ENCODE measurements around the gene SEC24D. TPM values are rescaled to one million over a fixed set of nuclear protein-coding genes. Genes with fewer than 3 reads are reported as not detected.

SEC24D gene
- total RNA-seq, 1 experiment from 2014 or later = 32.0 TPM

- H3K9me3 Mint-ChIP-seq (ENCODE audit: unreplicated experiment) = no peaks in the 10 kb centered on the region
- TF ChIP-seq, protein P1, sequence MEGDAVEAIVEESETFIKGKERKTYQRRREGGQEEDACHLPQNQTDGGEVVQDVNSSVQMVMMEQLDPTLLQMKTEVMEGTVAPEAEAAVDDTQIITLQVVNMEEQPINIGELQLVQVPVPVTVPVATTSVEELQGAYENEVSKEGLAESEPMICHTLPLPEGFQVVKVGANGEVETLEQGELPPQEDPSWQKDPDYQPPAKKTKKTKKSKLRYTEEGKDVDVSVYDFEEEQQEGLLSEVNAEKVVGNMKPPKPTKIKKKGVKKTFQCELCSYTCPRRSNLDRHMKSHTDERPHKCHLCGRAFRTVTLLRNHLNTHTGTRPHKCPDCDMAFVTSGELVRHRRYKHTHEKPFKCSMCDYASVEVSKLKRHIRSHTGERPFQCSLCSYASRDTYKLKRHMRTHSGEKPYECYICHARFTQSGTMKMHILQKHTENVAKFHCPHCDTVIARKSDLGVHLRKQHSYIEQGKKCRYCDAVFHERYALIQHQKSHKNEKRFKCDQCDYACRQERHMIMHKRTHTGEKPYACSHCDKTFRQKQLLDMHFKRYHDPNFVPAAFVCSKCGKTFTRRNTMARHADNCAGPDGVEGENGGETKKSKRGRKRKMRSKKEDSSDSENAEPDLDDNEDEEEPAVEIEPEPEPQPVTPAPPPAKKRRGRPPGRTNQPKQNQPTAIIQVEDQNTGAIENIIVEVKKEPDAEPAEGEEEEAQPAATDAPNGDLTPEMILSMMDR (IDR thresholded peaks at IDR 0.05; ENCODE audit: insufficient read depth in 1 of 2, low read depth in 1 of 2, low read length in 1 of 2, severe bottlenecking in 1 of 2, unreplicated experiment in 1 of 2) = no peak
- no peak overlapping the region for H3K4me3 ChIP-seq (ENCODE audit: low read depth, low read length)
- intact Hi-C loops (cut with micrococcal nuclease; ENCODE audit: unreplicated experiment) = no loop called here
- DNase-seq = no peak
- POLR2A ChIA-PET = no interaction called here
- no peaks in the 10 kb centered on the region for H3K27me3 ChIP-seq (replicated peaks; ENCODE audit: control insufficient read depth, insufficient read depth, low read length)
- H3K9me3 ChIP-seq = no peaks in the 10 kb centered on the region
- no TSS peak for BruUV-seq (replicated peaks)
- H3K27me3 Mint-ChIP-seq (ENCODE audit: insufficient read depth, unreplicated experiment) = no peaks in the 10 kb centered on the region
- H3K4me3 Mint-ChIP-seq (ENCODE audit: unreplicated experiment) = no peak overlapping the region
- CTCF ChIA-PET = no interaction called here
- H3K4me1 Mint-ChIP-seq (ENCODE audit: low read depth, unreplicated experiment) = no peaks in the 10 kb centered on the region
- no peak overlapping the region for H3K27ac Mint-ChIP-seq (ENCODE audit: unreplicated experiment)
- no peaks in the 10 kb centered on the region for H3K36me3 ChIP-seq (ENCODE audit: control insufficient read depth, insufficient read depth, low read length)
- H3K4me1 ChIP-seq = no peaks in the 10 kb centered on the region
- H3K36me3 Mint-ChIP-seq (ENCODE audit: insufficient read depth, unreplicated experiment) = peaks cover 29% of the 10 kb centered on the region
These were observed 73.8 kb downstream of the SEC24D start for GRCh38 chr4:118762155-118762554.

GRCh38 chr4:118761397-118762016, 74.4 kb downstream of the SEC24D start:
- Mint-ChIP-seq H3K27ac (ENCODE audit: unreplicated experiment) (no peak overlapping the region), H3K27me3 (ENCODE audit: insufficient read depth, unreplicated experiment) (no peaks in the 10 kb centered on the region), H3K4me1 (ENCODE audit: low read depth, unreplicated experiment) (no peaks in the 10 kb centered on the region), H3K4me3 (ENCODE audit: unreplicated experiment) (no peak overlapping the region), H3K9me3 (ENCODE audit: unreplicated experiment) (no peaks in the 10 kb centered on the region), H3K36me3 (ENCODE audit: insufficient read depth, unreplicated experiment) (peaks cover 22% of the 10 kb centered on the region)
- DNase-seq = no peak
- TF ChIP-seq, protein P1 (IDR thresholded peaks at IDR 0.05; ENCODE audit: insufficient read depth in 1 of 2, low read depth in 1 of 2, low read length in 1 of 2, severe bottlenecking in 1 of 2, unreplicated experiment in 1 of 2) = no peak
- Histone ChIP-seq H3K4me1 (no peaks in the 10 kb centered on the region), H3K4me3 (ENCODE audit: low read depth, low read length) (no peak overlapping the region), H3K9me3 (no peaks in the 10 kb centered on the region), H3K27me3 (replicated peaks; ENCODE audit: control insufficient read depth, insufficient read depth, low read length) (no peaks in the 10 kb centered on the region), H3K36me3 (ENCODE audit: control insufficient read depth, insufficient read depth, low read length) (no peaks in the 10 kb centered on the region)
- intact Hi-C loops (cut with micrococcal nuclease; ENCODE audit: unreplicated experiment) = no loop called here
- ChIA-PET POLR2A (no interaction called here), CTCF (no interaction called here)
- no TSS peak for BruUV-seq (replicated peaks)

- BruUV-seq (replicated peaks) = no TSS peak
- TF ChIP-seq, protein P1 (IDR thresholded peaks at IDR 0.05; ENCODE audit: insufficient read depth in 1 of 2, low read depth in 1 of 2, low read length in 1 of 2, severe bottlenecking in 1 of 2, unreplicated experiment in 1 of 2) = no peak
- Histone ChIP-seq H3K36me3 (ENCODE audit: control insufficient read depth, insufficient read depth, low read length) (no peaks in the 10 kb centered on the region), H3K9me3 (no peaks in the 10 kb centered on the region), H3K4me3 (ENCODE audit: low read depth, low read length) (no peak overlapping the region), H3K27me3 (replicated peaks; ENCODE audit: control insufficient read depth, insufficient read depth, low read length) (no peaks in the 10 kb centered on the region), H3K4me1 (0 out of 2 replicates have a peak, but pooled peaks cover 3% of the 10 kb centered on the region)
- Mint-ChIP-seq H3K27ac (ENCODE audit: unreplicated experiment) (no peak overlapping the region), H3K9me3 (ENCODE audit: unreplicated experiment) (no peaks in the 10 kb centered on the region), H3K36me3 (ENCODE audit: insufficient read depth, unreplicated experiment) (peaks cover 22% of the 10 kb centered on the region), H3K4me1 (ENCODE audit: low read depth, unreplicated experiment) (no peaks in the 10 kb centered on the region), H3K27me3 (ENCODE audit: insufficient read depth, unreplicated experiment) (no peaks in the 10 kb centered on the region), H3K4me3 (ENCODE audit: unreplicated experiment) (no peak overlapping the region)
- ChIA-PET CTCF (no interaction called here), POLR2A (no interaction called here)
- DNase-seq = no peak
- intact Hi-C loops (cut with micrococcal nuclease; ENCODE audit: unreplicated experiment) = no loop called here
These were observed 75.4 kb downstream of the SEC24D start for GRCh38 chr4:118760493-118760892.
